ENCODE data around the gene CIB4.

CIB4 gene

GRCh38 chr2:26550276-26551015 is 90.7 kb downstream of the CIB4 start:
- DNase-seq (ENCODE audit: low spot score): peak; percentile 41

GRCh38 chr2:26542676-26543505 is 98.3 kb downstream of the CIB4 start:
- no peak for DNase-seq (ENCODE audit: low spot score)

GRCh38 chr2:26542194-26542455 is 99.0 kb downstream of the CIB4 start:
- no peak for DNase-seq (ENCODE audit: low spot score)

GRCh38 chr2:26541401-26542193 is 99.6 kb downstream of the CIB4 start:
- no peak for DNase-seq (ENCODE audit: low spot score)

GRCh38 chr2:26540961-26541360 is 100.2 kb downstream of the CIB4 start:
- DNase-seq (ENCODE audit: low spot score): no peak

- DNase-seq (ENCODE audit: low spot score): no peak
Observed at GRCh38 chr2:26540306-26540705, 100.9 kb downstream of the CIB4 start.

GRCh38 chr2:26537826-26538475 is 103.2 kb downstream of the CIB4 start:
- no peak for DNase-seq (ENCODE audit: low spot score)

GRCh38 chr2:26537069-26537825 is 103.9 kb downstream of the CIB4 start:
- DNase-seq (ENCODE audit: low spot score): no peak

- DNase-seq (ENCODE audit: low spot score): no peak
Observed at GRCh38 chr2:26536371-26537068, 104.6 kb downstream of the CIB4 start.

- no peak for DNase-seq (ENCODE audit: low spot score)
Observed at GRCh38 chr2:26535663-26536275, 105.4 kb downstream of the CIB4 start.

- DNase-seq (ENCODE audit: low spot score): no peak
Observed at GRCh38 chr2:26534865-26535662, 106.1 kb downstream of the CIB4 start.

GRCh38 chr2:26534098-26534864 is 106.9 kb downstream of the CIB4 start:
- DNase-seq (ENCODE audit: low spot score): no peak

- DNase-seq (ENCODE audit: low spot score): no peak
Observed at GRCh38 chr2:26533661-26534060, 107.5 kb downstream of the CIB4 start.

GRCh38 chr2:26532301-26533250 is 108.6 kb downstream of the CIB4 start:
- DNase-seq (ENCODE audit: low spot score): no peak
